ENCODE data around the gene SLC35A1.

DNA sequence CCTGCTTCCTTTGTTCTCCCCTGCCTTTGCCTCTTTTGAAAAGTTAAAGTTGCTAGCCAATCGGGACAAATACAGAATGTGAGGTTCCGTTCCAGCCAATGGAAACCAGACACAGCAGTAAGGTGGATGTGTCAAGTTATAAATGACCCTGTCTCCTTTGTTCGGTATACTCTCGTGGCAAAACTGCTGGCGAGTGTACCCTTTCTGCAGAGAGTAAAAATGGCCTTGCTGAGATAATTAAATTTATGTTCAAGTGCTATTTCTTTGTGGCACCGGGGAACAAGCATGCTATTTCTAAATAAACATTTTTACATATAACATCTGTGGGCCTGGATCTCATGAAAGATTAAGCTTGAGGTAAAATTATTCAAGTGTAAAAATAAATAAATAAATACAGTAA lies 66.8 kb downstream of the SLC35A1 start:
- TF ChIP-seq, protein P1, sequence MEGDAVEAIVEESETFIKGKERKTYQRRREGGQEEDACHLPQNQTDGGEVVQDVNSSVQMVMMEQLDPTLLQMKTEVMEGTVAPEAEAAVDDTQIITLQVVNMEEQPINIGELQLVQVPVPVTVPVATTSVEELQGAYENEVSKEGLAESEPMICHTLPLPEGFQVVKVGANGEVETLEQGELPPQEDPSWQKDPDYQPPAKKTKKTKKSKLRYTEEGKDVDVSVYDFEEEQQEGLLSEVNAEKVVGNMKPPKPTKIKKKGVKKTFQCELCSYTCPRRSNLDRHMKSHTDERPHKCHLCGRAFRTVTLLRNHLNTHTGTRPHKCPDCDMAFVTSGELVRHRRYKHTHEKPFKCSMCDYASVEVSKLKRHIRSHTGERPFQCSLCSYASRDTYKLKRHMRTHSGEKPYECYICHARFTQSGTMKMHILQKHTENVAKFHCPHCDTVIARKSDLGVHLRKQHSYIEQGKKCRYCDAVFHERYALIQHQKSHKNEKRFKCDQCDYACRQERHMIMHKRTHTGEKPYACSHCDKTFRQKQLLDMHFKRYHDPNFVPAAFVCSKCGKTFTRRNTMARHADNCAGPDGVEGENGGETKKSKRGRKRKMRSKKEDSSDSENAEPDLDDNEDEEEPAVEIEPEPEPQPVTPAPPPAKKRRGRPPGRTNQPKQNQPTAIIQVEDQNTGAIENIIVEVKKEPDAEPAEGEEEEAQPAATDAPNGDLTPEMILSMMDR (IDR thresholded peaks at IDR 0.05 in 8 of 11, conservative IDR thresholded peaks at IDR 0.05 in 3 of 11) = no peak
- no peak for TF ChIP-seq POLR2A (IDR thresholded peaks at IDR 0.05)
